ENCODE data around the gene NCAPD2. TPM values are rescaled to one million over a fixed set of nuclear protein-coding genes. Genes with fewer than 3 reads are reported as not detected.

NCAPD2 gene
- total RNA-seq, 2 experiments from 2014 or later, result 147 to 157 TPM

DNA sequence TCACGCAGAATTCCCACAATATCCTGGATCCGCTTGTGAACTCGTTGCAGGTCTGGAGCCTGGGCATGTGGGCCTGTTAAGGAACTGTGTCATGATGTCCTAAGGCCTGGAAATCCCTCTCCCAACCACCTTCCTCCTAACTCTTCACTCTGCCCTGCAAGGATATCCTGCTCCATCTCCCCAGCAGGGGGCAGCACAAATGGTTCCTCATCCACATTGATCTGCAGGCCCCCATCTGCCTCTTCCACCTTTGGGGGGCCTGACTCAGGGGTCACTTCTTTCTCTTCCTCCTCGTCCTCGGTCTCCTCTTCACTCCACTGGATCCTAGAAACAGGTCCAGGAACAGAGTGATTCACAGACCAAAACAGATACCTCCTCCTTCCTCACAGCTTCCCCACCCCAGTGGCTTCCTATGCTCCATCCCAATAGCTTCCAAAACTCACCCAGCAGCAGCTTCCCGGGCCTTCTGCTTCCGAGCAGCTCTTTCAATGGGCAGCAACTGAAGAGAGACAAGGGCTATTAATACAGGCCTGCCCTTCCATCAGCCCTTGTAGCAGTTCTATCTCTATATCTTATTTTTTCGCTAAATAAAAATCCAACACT lies 69.6 kb downstream of the NCAPD2 start:
- DNase-seq, result peak; percentile 73
- Mint-ChIP-seq H3K4me1 (peaks cover 27% of the 10 kb centered on the region), H3K9me3 (no peaks in the 10 kb centered on the region), H3K4me3 (no peak overlapping the region), H3K36me3 (peaks cover 36% of the 10 kb centered on the region), H3K27me3 (no peaks in the 10 kb centered on the region), H3K27ac (peak overlapping the region; percentile 11)
- ATAC-seq (ENCODE audit: low read depth), result peak; percentile 27
- POLR2A ChIA-PET, result interaction anchor here (0.6 kb wide), 1 partner anchor 52 kb away, joined by 5 read pairs; no protein-coding TSS in a partner anchor

DNA sequence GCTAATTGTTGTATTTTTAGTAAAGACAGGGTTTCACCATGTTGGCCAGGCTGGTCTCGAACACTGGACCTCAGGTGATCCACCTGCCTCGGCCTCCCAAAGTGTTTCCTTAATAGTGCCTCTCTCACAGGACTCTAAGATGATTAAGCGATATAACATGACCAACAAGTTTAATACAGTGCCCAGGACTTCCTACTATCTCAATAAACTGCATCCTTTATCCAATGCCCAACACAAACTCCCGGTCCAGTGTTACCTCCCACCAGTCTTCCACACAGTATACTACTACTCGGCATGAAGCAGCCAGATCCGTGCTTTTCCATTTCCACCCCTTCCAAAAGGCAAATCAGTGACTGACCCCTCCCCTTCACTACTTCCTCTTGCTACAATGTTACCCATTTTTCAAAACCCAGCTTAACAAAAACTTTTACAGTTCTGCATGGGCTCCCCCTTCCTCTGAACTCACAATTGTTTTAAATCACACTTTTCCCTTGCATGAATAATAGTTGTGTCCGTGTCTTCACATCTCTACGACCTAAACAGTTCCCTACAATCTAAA lies 73.3 kb downstream of the NCAPD2 start:
- ATAC-seq (ENCODE audit: low read depth), result no peak
- H3K9me3 Mint-ChIP-seq, result no peaks in the 10 kb centered on the region
- H3K4me1 Mint-ChIP-seq, result peaks cover 34% of the 10 kb centered on the region
- H3K27ac Mint-ChIP-seq, result peak overlapping the region; percentile 98
- POLR2A ChIA-PET, result interaction anchor here (0.6 to 1.9 kb wide), 7 partner anchors 9 to 438 kb away, joined by 3 to 10 read pairs (median 4); partner anchors contain the start of gene ZNF384
- no peak for DNase-seq
- peaks cover 33% of the 10 kb centered on the region for H3K36me3 Mint-ChIP-seq
- H3K27me3 Mint-ChIP-seq, result no peaks in the 10 kb centered on the region
- H3K4me3 Mint-ChIP-seq, result peak overlapping the region; percentile 100

DNA sequence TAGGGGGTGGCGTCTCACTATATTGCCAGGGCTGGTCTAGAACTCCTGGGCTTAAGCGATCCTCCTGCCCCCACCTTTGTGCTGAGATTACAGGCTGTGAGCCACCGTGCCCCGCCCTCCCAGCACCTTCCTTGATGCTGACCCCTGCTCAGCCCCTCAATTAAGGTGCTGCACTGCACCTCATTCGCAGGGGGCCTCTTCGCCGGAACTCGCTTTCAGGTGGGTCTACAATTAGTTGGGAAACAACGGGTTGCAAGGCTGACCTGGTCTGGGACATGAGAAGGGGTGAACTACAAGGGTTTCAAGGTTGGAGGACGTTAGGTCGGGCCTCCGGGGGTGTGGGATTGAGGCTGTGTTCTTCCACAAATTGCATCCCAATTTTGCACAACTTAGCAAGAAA lies 75.4 kb downstream of the NCAPD2 start:
- POLR2A ChIA-PET, result interaction anchor here (0.6 to 1.8 kb wide), 4 partner anchors 34 to 149 kb away, joined by 3 to 9 read pairs (median 5); partner anchors contain the start of genes CD27 and GAPDH
- peaks cover 26% of the 10 kb centered on the region for H3K4me1 Mint-ChIP-seq

DNA sequence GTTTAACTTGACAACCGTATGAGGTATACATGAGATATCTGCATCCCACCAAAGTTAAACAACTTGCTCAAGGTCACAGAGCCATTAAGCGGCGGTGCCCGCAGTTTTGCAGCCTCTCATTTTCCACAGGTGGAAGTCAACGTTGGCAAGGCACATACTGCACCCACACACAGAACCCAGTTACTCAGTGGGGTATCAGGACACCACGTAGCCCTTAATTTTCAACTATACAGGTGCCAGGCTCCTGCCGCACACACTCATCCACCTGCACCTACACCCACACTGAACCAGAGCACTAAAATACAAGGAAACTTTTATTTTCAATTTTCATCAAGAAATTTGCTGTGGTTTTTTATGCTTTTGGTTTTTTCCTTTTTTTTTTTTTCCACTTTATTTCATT lies 75.9 kb downstream of the NCAPD2 start:
- DNase-seq, result no peak
- peaks cover 25% of the 10 kb centered on the region for H3K4me1 Mint-ChIP-seq
- no peaks in the 10 kb centered on the region for H3K27me3 Mint-ChIP-seq
- peaks cover 27% of the 10 kb centered on the region for H3K36me3 Mint-ChIP-seq
- H3K9me3 Mint-ChIP-seq, result no peaks in the 10 kb centered on the region
- POLR2A ChIA-PET, result interaction anchor here (0.7 to 1.0 kb wide), 2 partner anchors 36 to 120 kb away, joined by 3 read pairs; partner anchors contain the start of gene ZNF384
- ATAC-seq (ENCODE audit: low read depth), result no peak
- H3K27ac Mint-ChIP-seq, result peak overlapping the region; percentile 70
- H3K4me3 Mint-ChIP-seq, result peak overlapping the region; percentile 100

More for the DNA sequence above, 75.4 kb downstream of the NCAPD2 start:
- ATAC-seq (ENCODE audit: low read depth) (no peak), DNase-seq (no peak)
- Mint-ChIP-seq H3K4me3 (peak overlapping the region; percentile 100), H3K36me3 (peaks cover 29% of the 10 kb centered on the region), H3K27me3 (no peaks in the 10 kb centered on the region), H3K9me3 (no peaks in the 10 kb centered on the region), H3K27ac (peak overlapping the region; percentile 23)

DNA sequence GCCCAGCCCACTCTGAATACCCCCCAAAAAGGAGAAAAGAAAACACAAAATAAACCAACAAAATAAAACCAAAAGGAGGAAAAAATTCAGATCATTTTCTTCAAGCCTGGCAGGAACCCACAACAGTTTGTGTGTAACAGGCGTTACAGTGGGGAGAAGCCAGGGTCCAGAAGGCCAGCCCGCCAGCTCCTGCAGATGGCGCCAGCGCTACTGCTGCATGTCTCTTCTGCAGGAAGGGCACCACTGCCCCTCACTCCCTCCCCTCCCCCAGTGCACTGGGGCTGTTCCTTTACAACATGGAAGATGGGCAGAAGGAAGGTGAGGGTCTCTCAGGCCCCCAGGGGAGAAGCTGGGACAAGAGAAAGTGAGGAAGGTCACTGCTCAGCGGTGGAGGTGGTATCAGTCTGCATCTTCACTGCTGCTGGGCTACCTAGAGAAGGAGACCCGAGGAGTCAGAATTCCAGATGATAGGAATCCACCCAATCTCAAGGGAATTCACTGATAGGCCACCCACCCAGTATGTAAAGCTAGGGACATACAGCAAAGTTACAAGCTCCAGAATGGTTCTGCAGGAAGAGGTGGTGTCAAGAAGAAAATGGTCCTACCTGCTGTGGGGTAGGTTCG lies 76.5 kb downstream of the NCAPD2 start:
- peak; percentile 63 for DNase-seq
- ATAC-seq (ENCODE audit: low read depth), result no peak
- POLR2A ChIA-PET, result interaction anchor here (0.7 to 1.2 kb wide), 3 partner anchors 35 to 119 kb away, joined by 3 to 4 read pairs (median 3); partner anchors contain the start of gene ZNF384
- Mint-ChIP-seq H3K4me3 (no peak overlapping the region), H3K36me3 (peaks cover 27% of the 10 kb centered on the region), H3K4me1 (peaks cover 25% of the 10 kb centered on the region), H3K9me3 (no peaks in the 10 kb centered on the region), H3K27me3 (no peaks in the 10 kb centered on the region), H3K27ac (peak overlapping the region; percentile 70)

DNA sequence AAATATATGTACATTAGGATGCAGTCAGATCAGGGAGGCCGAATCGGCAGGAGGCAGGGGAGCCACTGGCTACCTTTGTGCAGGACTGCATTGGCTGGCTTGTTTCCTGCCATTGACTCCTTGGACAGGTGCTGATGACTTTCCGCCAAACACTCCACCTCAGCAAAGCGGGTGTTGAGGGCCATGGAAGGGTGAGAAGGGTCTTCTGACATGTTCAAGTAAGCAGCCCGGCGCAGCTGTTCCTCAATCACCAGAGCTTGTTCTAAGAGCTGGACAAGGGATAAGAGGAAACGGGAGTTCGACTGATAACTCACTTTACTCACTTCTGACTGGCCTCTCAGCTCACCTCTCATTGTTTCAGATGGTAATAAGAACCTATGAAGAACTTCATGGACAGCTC lies 79.1 kb downstream of the NCAPD2 start:
- Mint-ChIP-seq H3K9me3 (no peaks in the 10 kb centered on the region), H3K27me3 (no peaks in the 10 kb centered on the region), H3K27ac (no peak overlapping the region), H3K4me3 (no peak overlapping the region), H3K4me1 (peaks cover 15% of the 10 kb centered on the region), H3K36me3 (peaks cover 27% of the 10 kb centered on the region)
- ATAC-seq (ENCODE audit: low read depth) (no peak), DNase-seq (no peak)
- POLR2A ChIA-PET, result interaction anchor here (0.6 kb wide), 1 partner anchor 215 kb away, joined by 4 read pairs; no protein-coding TSS in a partner anchor

DNA sequence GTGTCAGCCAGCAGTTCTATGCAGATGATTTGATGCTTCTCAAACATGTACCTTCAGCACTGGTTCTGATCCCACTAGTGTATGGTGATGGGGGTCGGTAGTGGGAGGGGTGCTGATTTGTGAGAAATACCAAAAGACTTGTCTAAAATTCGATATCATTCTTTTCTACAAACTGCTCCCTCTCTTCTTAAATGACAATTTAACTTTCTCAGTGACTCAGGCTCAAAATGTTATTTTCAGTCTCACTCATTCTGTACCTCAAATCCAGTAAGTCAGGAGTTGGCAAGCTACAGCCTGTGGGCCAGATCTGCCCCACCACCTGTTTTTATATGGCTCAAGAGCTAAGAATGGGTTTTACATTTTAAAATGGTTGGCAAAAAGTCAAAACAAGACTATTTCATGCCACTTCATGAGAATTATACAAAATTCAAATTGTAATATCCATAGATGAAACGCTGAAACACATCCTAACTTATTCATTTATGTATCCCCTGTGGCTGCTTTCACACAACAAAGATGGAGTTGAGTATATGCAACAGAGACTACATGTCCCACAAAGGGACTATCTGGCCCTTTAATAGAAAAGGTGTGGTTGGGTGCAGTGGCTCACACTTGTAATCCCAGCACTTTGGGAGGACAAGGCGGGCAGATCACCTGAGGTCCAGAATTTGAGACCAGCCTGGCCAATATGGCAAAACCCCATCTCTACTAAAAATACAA lies 80.8 kb downstream of the NCAPD2 start:
- no peaks in the 10 kb centered on the region for H3K9me3 Mint-ChIP-seq
- DNase-seq (no peak), ATAC-seq (ENCODE audit: low read depth) (no peak)
- POLR2A ChIA-PET, result no interaction called here
- H3K27me3 Mint-ChIP-seq, result no peaks in the 10 kb centered on the region
- H3K36me3 Mint-ChIP-seq, result peaks cover 34% of the 10 kb centered on the region
- H3K4me3 Mint-ChIP-seq, result no peak overlapping the region
- H3K4me1 Mint-ChIP-seq, result peaks cover 11% of the 10 kb centered on the region
- H3K27ac Mint-ChIP-seq, result no peak overlapping the region

DNA sequence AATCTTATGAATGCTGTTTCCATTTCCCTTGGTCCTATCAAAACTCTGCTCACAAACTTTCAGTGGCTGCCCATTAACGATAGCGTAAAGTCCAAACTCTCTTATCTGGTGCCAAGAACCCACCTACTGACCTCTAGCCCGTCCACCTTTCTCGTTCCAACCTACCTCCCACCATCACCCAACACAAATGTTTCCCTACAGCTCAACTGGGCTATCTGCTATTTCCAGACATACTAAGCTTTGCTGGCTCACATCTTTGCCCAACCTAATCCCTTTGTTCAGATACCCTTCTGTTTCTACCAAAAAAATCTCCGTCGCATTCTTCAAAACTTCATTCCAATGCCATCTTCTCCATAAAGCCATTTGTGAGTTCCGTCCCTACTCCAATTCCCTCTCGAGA lies 81.7 kb downstream of the NCAPD2 start:
- ATAC-seq (ENCODE audit: low read depth) (no peak), DNase-seq (no peak)
- Mint-ChIP-seq H3K4me3 (no peak overlapping the region), H3K27me3 (no peaks in the 10 kb centered on the region), H3K36me3 (peaks cover 31% of the 10 kb centered on the region), H3K27ac (no peak overlapping the region), H3K4me1 (peaks cover 6% of the 10 kb centered on the region), H3K9me3 (no peaks in the 10 kb centered on the region)
- POLR2A ChIA-PET, result no interaction called here

Other genes starting within 250 kb of the NCAPD2 start
- not detected for gene PLEKHG6, start 183.4 kb upstream of the NCAPD2 start, total RNA-seq
- gene TNFRSF1A, start 152.0 kb upstream of the NCAPD2 start, total RNA-seq, result 10 to 100 TPM; 82.9 to 87.1 TPM
- 1 to 10 TPM in 1 of 2 experiments, under 1 TPM in 1; 0.43 to 1.1 TPM for gene SCNN1A, start 118.5 kb upstream of the NCAPD2 start, total RNA-seq
- 1 to 10 TPM in 1 of 2 experiments, under 1 TPM in 1; 0.61 to 1.4 TPM for gene LTBR, start 109.9 kb upstream of the NCAPD2 start, total RNA-seq
- 100 to 1,000 TPM; 152 to 158 TPM for gene CD27, start 49.1 kb upstream of the NCAPD2 start, total RNA-seq
- gene TAPBPL, start 42.1 kb upstream of the NCAPD2 start, total RNA-seq, result 10 to 100 TPM; 49.4 to 50.1 TPM
- gene VAMP1, start 23.4 kb upstream of the NCAPD2 start, total RNA-seq, result 10 to 100 TPM; 65.5 to 72.1 TPM
- gene MRPL51, start 840 bp upstream of the NCAPD2 start, total RNA-seq, result 100 to 1,000 TPM; 169 to 170 TPM
- gene GAPDH, start 40.4 kb downstream of the NCAPD2 start, total RNA-seq, result 1,000 to 10,000 TPM; 4,618 to 4,824 TPM
- gene IFFO1, start 61.9 kb downstream of the NCAPD2 start, total RNA-seq, result 10 to 100 TPM; 35.8 to 37.5 TPM
- 10 to 100 TPM; 76.1 to 78.6 TPM for gene NOP2, start 74.2 kb downstream of the NCAPD2 start, total RNA-seq
- gene CHD4, start 113.3 kb downstream of the NCAPD2 start, total RNA-seq, result 100 to 1,000 TPM; 273 to 277 TPM
- gene LPAR5, start 141.9 kb downstream of the NCAPD2 start, total RNA-seq, result 10 to 100 TPM; 19.4 to 20.9 TPM
- gene ACRBP, start 153.3 kb downstream of the NCAPD2 start, total RNA-seq, result 1 to 10 TPM; 8.0 to 8.8 TPM
- 10 to 100 TPM; 46.9 to 49.3 TPM for gene ING4, start 169.0 kb downstream of the NCAPD2 start, total RNA-seq
- gene ZNF384, start 195.3 kb downstream of the NCAPD2 start, total RNA-seq, result 10 to 100 TPM; 79.5 to 88.2 TPM
- gene PIANP, start 206.7 kb downstream of the NCAPD2 start, total RNA-seq, result 1 to 10 TPM in 1 of 2 experiments, under 1 TPM in 1; 0.75 to 1.1 TPM
- gene COPS7A, start 229.9 kb downstream of the NCAPD2 start, total RNA-seq, result 10 to 100 TPM; 29.8 to 35.6 TPM

All from activated naive CD8-positive, alpha-beta T cell treated with anti-CD3 and anti-CD28 coated beads, Interleukin-2, amount 10 ng/mL, durations not matched to agents 7 days and 5 days (primary cell).